H7 (cell line): ENCODE measurements around the gene CFAP100. TPM values are rescaled to one million over a fixed set of nuclear protein-coding genes. Genes with fewer than 3 reads are reported as not detected.

ENCODE experiments used
- DNase-seq: peaks from one replicate; pipeline ENCODE4 v3.0.0; 2012
- H3K27me3 ChIP-seq: 2 replicates; pipeline ENCODE4 v1.6.0; 2011; ENCODE audit warnings: mild to moderate bottlenecking, low read length; ENCODE audit not compliant: control insufficient read depth, insufficient read depth
- H3K36me3 ChIP-seq: replicated peaks from 2 replicates; pipeline ENCODE4 v1.5.1; 2011; ENCODE audit warnings: low read length; ENCODE audit not compliant: control insufficient read depth, insufficient read depth
- H3K4me3 ChIP-seq: 2 replicates; pipeline ENCODE4 v1.5.1; 2011; ENCODE audit warnings: low read depth, mild to moderate bottlenecking, control low read depth, low read length, moderate library complexity; ENCODE audit not compliant: insufficient read depth
- total RNA-seq: library from RNA; depleted of rRNA; stranded (reverse); fragments of >200 nt; shearing (Covaris generic); gene quantifications from 2 replicates; pipeline ENCODE4 v1.2.3, GENCODE V29; 2014

Gene CFAP100
- total RNA-seq, 1 experiment from 2014 or later, result 0.24 TPM

GRCh38 chr3:126478581-126479310, 84.0 kb downstream of the CFAP100 start:
- no peak for DNase-seq
- no peaks in the 10 kb centered on the region for H3K27me3 ChIP-seq
- no peak overlapping the region for H3K4me3 ChIP-seq
- H3K36me3 ChIP-seq, result peaks cover under 1% of the 10 kb centered on the region; the same call in 1 of the 2 replicates

GRCh38 chr3:126479642-126480041, 84.9 kb downstream of the CFAP100 start:
- no peak overlapping the region for H3K4me3 ChIP-seq
- H3K36me3 ChIP-seq, result no peaks in the 10 kb centered on the region
- no peak for DNase-seq
- no peaks in the 10 kb centered on the region for H3K27me3 ChIP-seq

GRCh38 chr3:126480206-126480605, 85.5 kb downstream of the CFAP100 start:
- no peaks in the 10 kb centered on the region for H3K27me3 ChIP-seq
- no peak for DNase-seq
- H3K4me3 ChIP-seq, result no peak overlapping the region

GRCh38 chr3:126480861-126481260, 86.2 kb downstream of the CFAP100 start:
- Histone ChIP-seq H3K36me3 (no peaks in the 10 kb centered on the region), H3K27me3 (no peaks in the 10 kb centered on the region), H3K4me3 (no peak overlapping the region)
- DNase-seq, result no peak

More at GRCh38 chr3:126480206-126480605, 85.5 kb downstream of the CFAP100 start:
- H3K36me3 ChIP-seq, result no peaks in the 10 kb centered on the region

- no peaks in the 10 kb centered on the region for H3K36me3 ChIP-seq
- DNase-seq, result no peak
- no peak overlapping the region for H3K4me3 ChIP-seq
- H3K27me3 ChIP-seq, result no peaks in the 10 kb centered on the region
Measured at GRCh38 chr3:126481808-126482502, 87.2 kb downstream of the CFAP100 start.

- DNase-seq, result no peak
- no peak overlapping the region for H3K4me3 ChIP-seq
- H3K27me3 ChIP-seq, result no peaks in the 10 kb centered on the region
- no peaks in the 10 kb centered on the region for H3K36me3 ChIP-seq
Measured at GRCh38 chr3:126482503-126483255, 88.0 kb downstream of the CFAP100 start.

- H3K27me3 ChIP-seq, result no peaks in the 10 kb centered on the region
- no peak overlapping the region for H3K4me3 ChIP-seq
- H3K36me3 ChIP-seq, result no peaks in the 10 kb centered on the region
- no peak for DNase-seq
Measured at GRCh38 chr3:126483321-126483761, 88.6 kb downstream of the CFAP100 start.

- DNase-seq, result no peak
- H3K4me3 ChIP-seq, result no peak overlapping the region
- H3K36me3 ChIP-seq, result no peaks in the 10 kb centered on the region
- H3K27me3 ChIP-seq, result no peaks in the 10 kb centered on the region
Measured at GRCh38 chr3:126484148-126484547, 89.4 kb downstream of the CFAP100 start.

- H3K36me3 ChIP-seq, result no peaks in the 10 kb centered on the region
- H3K27me3 ChIP-seq, result no peaks in the 10 kb centered on the region
- DNase-seq, result peak; percentile 66
- H3K4me3 ChIP-seq, result no peak overlapping the region
Measured at GRCh38 chr3:126484662-126485061, 90.0 kb downstream of the CFAP100 start.

- Histone ChIP-seq H3K27me3 (no peaks in the 10 kb centered on the region), H3K4me3 (no peak overlapping the region), H3K36me3 (no peaks in the 10 kb centered on the region)
- peak; percentile 81 for DNase-seq
Measured at GRCh38 chr3:126485176-126485897, 90.6 kb downstream of the CFAP100 start.

GRCh38 chr3:126485956-126486355, 91.2 kb downstream of the CFAP100 start:
- Histone ChIP-seq H3K36me3 (no peaks in the 10 kb centered on the region), H3K4me3 (no peak overlapping the region), H3K27me3 (no peaks in the 10 kb centered on the region)
- DNase-seq, result peak; percentile 41
